ENCODE data around the gene ASB6.
A peak's percentile ranks its signal among the peaks of the same experiment; 100 is the strongest.

The ASB6 gene

GRCh38 chr9:129641750-129642585, at the start of gene ASB6:
Gene ASB6, minus strand, starts transcription at chr9:129642151. Its CDS starts 152 bp downstream, at chr9:129641999.
- DNase-seq = peak; percentile 57 to 93

GRCh38 chr9:129688285-129689043, 46.5 kb upstream of the ASB6 start:
- no peak for DNase-seq

- DNase-seq = no peak
Observed at GRCh38 chr9:129687391-129687790, 45.4 kb upstream of the ASB6 start.

GRCh38 chr9:129686736-129687135, 44.8 kb upstream of the ASB6 start:
- no peak for DNase-seq

- no peak for DNase-seq
Observed at GRCh38 chr9:129685933-129686259, 43.9 kb upstream of the ASB6 start.

GRCh38 chr9:129685220-129685932, 43.4 kb upstream of the ASB6 start:
- no peak for DNase-seq

- DNase-seq = no peak
Observed at GRCh38 chr9:129682381-129682780, 40.4 kb upstream of the ASB6 start.

GRCh38 chr9:129681924-129682323, 40.0 kb upstream of the ASB6 start:
- DNase-seq = no peak

GRCh38 chr9:129679537-129679936, 37.6 kb upstream of the ASB6 start:
- DNase-seq = no peak

GRCh38 chr9:129678844-129679243, 36.9 kb upstream of the ASB6 start:
- no peak for DNase-seq

GRCh38 chr9:129677456-129677855, 35.5 kb upstream of the ASB6 start:
- no peak for DNase-seq

- no peak for DNase-seq
Observed at GRCh38 chr9:129676975-129677374, 35.0 kb upstream of the ASB6 start.

GRCh38 chr9:129676287-129676686, 34.3 kb upstream of the ASB6 start:
- no peak for DNase-seq

- peak; percentile 46 to 75 for DNase-seq
Observed at GRCh38 chr9:129675620-129676019, 33.7 kb upstream of the ASB6 start.

- no peak for DNase-seq
Observed at GRCh38 chr9:129674229-129674628, 32.3 kb upstream of the ASB6 start.

GRCh38 chr9:129673602-129674001, 31.7 kb upstream of the ASB6 start:
- no peak for DNase-seq

- no peak for DNase-seq
Observed at GRCh38 chr9:129672702-129673101, 30.8 kb upstream of the ASB6 start.

GRCh38 chr9:129671519-129671918, 29.6 kb upstream of the ASB6 start:
- no peak for DNase-seq

GRCh38 chr9:129671065-129671464, 29.1 kb upstream of the ASB6 start:
- no peak for DNase-seq

GRCh38 chr9:129669946-129670345, 28.0 kb upstream of the ASB6 start:
- DNase-seq = no peak

GRCh38 chr9:129669141-129669718, 27.3 kb upstream of the ASB6 start:
- DNase-seq = no peak

GRCh38 chr9:129667850-129668249, 25.9 kb upstream of the ASB6 start:
- no peak for DNase-seq

GRCh38 chr9:129667378-129667777, 25.4 kb upstream of the ASB6 start:
- DNase-seq = no peak
